Skeletal muscle cell (primary cell): ENCODE measurements around the gene CATSPERE.
A peak's percentile ranks its signal among the peaks of the same experiment; 100 is the strongest.
"Not testable (repeated sequence)": the region's sequence is repeated elsewhere in the genome, so short reads cannot be mapped to it uniquely, and the experiment has no call there.

ENCODE experiments used
- DNase-seq: peaks from one replicate; pipeline ENCODE4 v3.0.0-alpha.2; 2010; ENCODE audit warnings: low read depth
- H3K4me3 ChIP-seq: 2 replicates; pipeline ENCODE4 v1.5.1; 2011; ENCODE audit warnings: low read depth, mild to moderate bottlenecking, control low read depth, low read length, moderate library complexity

The CATSPERE gene

GRCh38 chr1:244447552-244447951, 13.5 kb upstream of the CATSPERE start:
- H3K4me3 ChIP-seq = no peak overlapping the region
- DNase-seq = no peak

GRCh38 chr1:244448279-244449036, 12.6 kb upstream of the CATSPERE start:
- DNase-seq = no peak
- H3K4me3 ChIP-seq = no peak overlapping the region

- DNase-seq = no peak
- peak overlapping the region; percentile 94 for H3K4me3 ChIP-seq
Measured at GRCh38 chr1:244449936-244450508, 11.1 kb upstream of the CATSPERE start.

- peak overlapping the region; percentile 94 for H3K4me3 ChIP-seq
- peak; percentile 48 for DNase-seq
Measured at GRCh38 chr1:244450597-244451538, 10.2 kb upstream of the CATSPERE start.

- peak within 1 kb of the TSS; percentile 94 for H3K4me3 ChIP-seq
- no peak for DNase-seq
Measured at GRCh38 chr1:244451539-244451950, 9.5 kb upstream of the CATSPERE start, which contains the start of gene ADSS2. ADSS2 (minus strand) TSS chr1:244451909; CDS start chr1:244451817, 92 bp downstream.

GRCh38 chr1:244451951-244452795, 8.9 kb upstream of the CATSPERE start:
- peak; percentile 97 for DNase-seq
- H3K4me3 ChIP-seq = peak overlapping the region; percentile 94

GRCh38 chr1:244454412-244454811, 6.7 kb upstream of the CATSPERE start:
- no peak for DNase-seq

GRCh38 chr1:244456586-244456985, 4.5 kb upstream of the CATSPERE start:
- DNase-seq = no peak
- no peak overlapping the region for H3K4me3 ChIP-seq

More at GRCh38 chr1:244454412-244454811, 6.7 kb upstream of the CATSPERE start:
- H3K4me3 ChIP-seq = no peak overlapping the region

GRCh38 chr1:244458781-244459180, 2.3 kb upstream of the CATSPERE start:
- no peak for DNase-seq
- no peak overlapping the region for H3K4me3 ChIP-seq

GRCh38 chr1:244460197-244460596, 876 bp upstream of the CATSPERE start:
- DNase-seq = no peak
- H3K4me3 ChIP-seq = no peak overlapping the region

- DNase-seq = no peak
- no peak overlapping the region for H3K4me3 ChIP-seq
Measured at GRCh38 chr1:244466724-244467123, 5.7 kb downstream of the CATSPERE start.

GRCh38 chr1:244473059-244473605, 12.1 kb downstream of the CATSPERE start:
- H3K4me3 ChIP-seq = no peak overlapping the region
- no peak for DNase-seq

- not testable (repeated sequence) for H3K4me3 ChIP-seq, DNase-seq
Measured at GRCh38 chr1:244484971-244485370, 23.9 kb downstream of the CATSPERE start.

- DNase-seq = no peak
- H3K4me3 ChIP-seq = no peak overlapping the region
Measured at GRCh38 chr1:244494653-244495052, 33.6 kb downstream of the CATSPERE start.

GRCh38 chr1:244496186-244496585, 35.1 kb downstream of the CATSPERE start:
- H3K4me3 ChIP-seq = no peak overlapping the region
- DNase-seq = no peak

GRCh38 chr1:244497805-244498204, 36.7 kb downstream of the CATSPERE start:
- DNase-seq = no peak
- H3K4me3 ChIP-seq = no peak overlapping the region

- not testable (repeated sequence) for H3K4me3 ChIP-seq, DNase-seq
Measured at GRCh38 chr1:244499484-244499883, 38.4 kb downstream of the CATSPERE start.

- DNase-seq, H3K4me3 ChIP-seq: not testable (repeated sequence)
Measured at GRCh38 chr1:244500515-244500914, 39.4 kb downstream of the CATSPERE start.

GRCh38 chr1:244502630-244503029, 41.6 kb downstream of the CATSPERE start:
- H3K4me3 ChIP-seq = no peak overlapping the region
- DNase-seq = no peak
